PC-9 (cell line): Measurements from ENCODE around the gene PGA5. TPM values are rescaled to one million over a fixed set of nuclear protein-coding genes. Genes with fewer than 3 reads are reported as not detected.

Source experiments
- BruUV-seq: library from RNA; stranded (reverse); fragments of 400-500 nt; replicated peaks from 2 replicates; lab custom pipeline; 2021; lab: Mats Ljungman, UMichigan
- CTCF ChIA-PET: fragments of 300-600 bp; sonication (Branson Sonifier 250); formaldehyde crosslinking; loops from one replicate; lab custom pipeline; 2022; ENCODE audit warnings: antibody characterized with exemption; lab: Charles Lee
- POLR2A ChIA-PET: fragments of 300-600 bp; sonication (Branson Sonifier 250); formaldehyde crosslinking; loops from one replicate; lab custom pipeline; 2022; ENCODE audit warnings: antibody characterized with exemption; ENCODE audit not compliant: unreplicated experiment; lab: Charles Lee
- DNase-seq, 2 experiments: peaks; one replicate each; pipeline versions ENCODE4 v3.0.0 to v3.0.0-alpha.2; 2015 to 2022; ENCODE audit warnings: mixed read lengths in 1 of 2
- H2AFZ ChIP-seq: fragments of 200-600 bp; sonication (generic); 2 replicates; pipeline ENCODE4 v1.8.1; 2017; ENCODE audit warnings: antibody characterized with exemption
- H3F3A ChIP-seq: fragments of 200-600 bp; sonication (generic); 2 replicates; pipeline ENCODE4 v1.8.1; 2017; ENCODE audit warnings: antibody characterized with exemption, mild to moderate bottlenecking, low read depth; ENCODE audit not compliant: insufficient read depth
- H3K27ac ChIP-seq: fragments of 200-600 bp; sonication (generic); 2 replicates; pipeline ENCODE4 v1.6.1; 2016; ENCODE audit warnings: mixed run types
- H3K27me3 ChIP-seq: fragments of 200-600 bp; sonication (generic); 2 replicates; pipeline ENCODE4 v1.6.1; 2016; ENCODE audit warnings: low read depth, mixed run types; ENCODE audit not compliant: insufficient read depth
- H3K36me3 ChIP-seq: fragments of 200-600 bp; sonication (generic); 2 replicates; pipeline ENCODE4 v1.6.1; 2016; ENCODE audit warnings: low read depth, mixed run types
- H3K4me1 ChIP-seq: fragments of 200-600 bp; sonication (generic); replicated peaks from 2 replicates; pipeline ENCODE4 v1.6.1; 2016; ENCODE audit warnings: mixed run types; ENCODE audit not compliant: insufficient read depth
- H3K4me2 ChIP-seq: fragments of 200-600 bp; sonication (generic); 2 replicates; pipeline ENCODE4 v1.6.1; 2017; ENCODE audit warnings: mixed run types
- H3K4me3 ChIP-seq: fragments of 200-600 bp; sonication (generic); 2 replicates; pipeline ENCODE4 v1.6.1; 2016; ENCODE audit warnings: mixed run types
- H3K79me2 ChIP-seq: fragments of 200-600 bp; sonication (generic); 2 replicates; pipeline ENCODE4 v1.6.1; 2017; ENCODE audit warnings: low read depth, mixed run types
- H3K9me2 ChIP-seq: fragments of 200-600 bp; sonication (generic); 2 replicates; pipeline ENCODE4 v1.8.1; 2017; ENCODE audit warnings: mild to moderate bottlenecking; ENCODE audit not compliant: insufficient read depth
- H3K9me3 ChIP-seq: fragments of 200-600 bp; sonication (generic); 2 replicates; pipeline ENCODE4 v1.8.1; 2016; ENCODE audit warnings: low read depth; ENCODE audit not compliant: insufficient read depth
- H4K20me1 ChIP-seq: fragments of 200-600 bp; sonication (generic); 2 replicates; pipeline ENCODE4 v1.8.1; 2017; ENCODE audit not compliant: insufficient read depth
- EZH2 ChIP-seq: fragments of 200-600 bp; sonication (generic); IDR thresholded peaks from 2 replicates; pipeline ENCODE4 v1.8.0; 2017; ENCODE audit warnings: antibody characterized with exemption, low read depth
- intact Hi-C: fragments of 100-400 bp; cut with micrococcal nuclease; formaldehyde crosslinking; loops from one replicate; pipeline ENCODE4 v1.10.0; 2022; ENCODE audit not compliant: unreplicated experiment
- total RNA-seq: library from RNA; stranded (reverse); gene quantifications from 2 replicates; pipeline ENCODE4 v1.2.3, GENCODE V29; 2021
- TF ChIP-seq, protein P1 (sequence below): fragments of 200-600 bp; sonication (generic); conservative IDR thresholded peaks from 2 replicates; pipeline ENCODE4 v1.6.1; 2017; ENCODE audit warnings: mixed run types, antibody characterized with exemption, mild to moderate bottlenecking, moderate library complexity

The PGA5 gene
- total RNA-seq, 1 experiment from 2014 or later, result not detected

DNA sequence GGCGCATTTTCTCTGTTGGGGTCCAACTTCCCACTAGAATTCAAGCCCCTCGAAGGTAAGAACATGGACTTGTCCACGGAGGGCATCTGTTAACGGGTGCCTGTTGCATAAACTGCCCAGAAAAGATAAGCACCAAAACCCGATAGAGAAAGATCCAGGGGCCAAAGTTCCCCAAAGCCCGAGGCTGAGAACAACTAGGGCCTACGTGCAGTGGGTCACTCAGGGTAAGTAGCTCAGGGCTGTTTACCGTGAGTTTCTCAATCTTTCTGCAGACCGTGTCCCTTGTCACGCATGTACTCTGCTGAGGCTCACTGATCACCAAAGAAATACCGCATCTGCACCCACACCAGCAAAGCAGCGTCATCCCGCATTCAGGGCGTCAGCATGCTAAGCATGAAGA lies 24.4 kb downstream of the PGA5 start:
- Histone ChIP-seq H3K36me3 (no peaks in the 10 kb centered on the region), H3K9me3 (no peaks in the 10 kb centered on the region), H3K4me1 (0 out of 2 replicates have a peak, but pooled peaks cover 5% of the 10 kb centered on the region), H3K27ac (no peak overlapping the region), H3F3A (no peaks in the 10 kb centered on the region; the same call in 1 of the 2 replicates), H2AFZ (no peak overlapping the region), H3K9me2 (no peaks in the 10 kb centered on the region), H3K4me2 (no peak overlapping the region), H3K79me2 (no peaks in the 10 kb centered on the region), H4K20me1 (no peaks in the 10 kb centered on the region; the same call in 1 of the 2 replicates), H3K27me3 (peaks cover 16% of the 10 kb centered on the region), H3K4me3 (no peak overlapping the region)
- TF ChIP-seq EZH2, result no peak
- TF ChIP-seq, protein P1, sequence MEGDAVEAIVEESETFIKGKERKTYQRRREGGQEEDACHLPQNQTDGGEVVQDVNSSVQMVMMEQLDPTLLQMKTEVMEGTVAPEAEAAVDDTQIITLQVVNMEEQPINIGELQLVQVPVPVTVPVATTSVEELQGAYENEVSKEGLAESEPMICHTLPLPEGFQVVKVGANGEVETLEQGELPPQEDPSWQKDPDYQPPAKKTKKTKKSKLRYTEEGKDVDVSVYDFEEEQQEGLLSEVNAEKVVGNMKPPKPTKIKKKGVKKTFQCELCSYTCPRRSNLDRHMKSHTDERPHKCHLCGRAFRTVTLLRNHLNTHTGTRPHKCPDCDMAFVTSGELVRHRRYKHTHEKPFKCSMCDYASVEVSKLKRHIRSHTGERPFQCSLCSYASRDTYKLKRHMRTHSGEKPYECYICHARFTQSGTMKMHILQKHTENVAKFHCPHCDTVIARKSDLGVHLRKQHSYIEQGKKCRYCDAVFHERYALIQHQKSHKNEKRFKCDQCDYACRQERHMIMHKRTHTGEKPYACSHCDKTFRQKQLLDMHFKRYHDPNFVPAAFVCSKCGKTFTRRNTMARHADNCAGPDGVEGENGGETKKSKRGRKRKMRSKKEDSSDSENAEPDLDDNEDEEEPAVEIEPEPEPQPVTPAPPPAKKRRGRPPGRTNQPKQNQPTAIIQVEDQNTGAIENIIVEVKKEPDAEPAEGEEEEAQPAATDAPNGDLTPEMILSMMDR, result no peak
- intact Hi-C loops, result no loop called here
- CTCF ChIA-PET, result no interaction called here
- POLR2A ChIA-PET, result no interaction called here
- DNase-seq, result no peak
- BruUV-seq, result no TSS peak

DNA sequence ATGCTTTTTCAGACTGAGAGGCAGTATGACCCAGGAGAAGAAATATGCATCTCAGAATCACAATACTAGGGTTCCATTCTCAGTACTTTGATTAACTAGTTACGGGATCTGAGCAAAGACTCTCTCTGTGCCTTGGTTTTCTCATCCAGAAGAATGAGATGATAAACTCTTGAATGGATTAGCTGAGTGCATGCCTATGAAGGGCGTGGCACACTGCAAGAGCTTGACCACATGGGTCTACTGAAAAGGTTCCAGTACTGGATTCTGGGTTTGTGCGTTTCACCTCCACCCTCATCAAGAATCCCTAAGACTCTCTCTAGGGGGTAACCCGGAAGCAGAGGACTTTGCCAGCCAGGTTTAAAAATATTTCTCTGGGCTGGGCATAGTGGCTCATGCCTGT lies 25.6 kb downstream of the PGA5 start:
- BruUV-seq, result no TSS peak
- Histone ChIP-seq H3K4me1 (0 out of 2 replicates have a peak, but pooled peaks cover 5% of the 10 kb centered on the region), H3K4me3 (no peak overlapping the region), H3K36me3 (no peaks in the 10 kb centered on the region), H2AFZ (no peak overlapping the region), H3K9me3 (no peaks in the 10 kb centered on the region), H4K20me1 (no peaks in the 10 kb centered on the region; the same call in 1 of the 2 replicates), H3K9me2 (no peaks in the 10 kb centered on the region), H3K79me2 (no peaks in the 10 kb centered on the region), H3K4me2 (no peak overlapping the region), H3K27ac (no peak overlapping the region), H3F3A (no peaks in the 10 kb centered on the region), H3K27me3 (peaks cover 14% of the 10 kb centered on the region)
- DNase-seq, result peak; percentile 36 to 38
- POLR2A ChIA-PET, result interaction anchor here (0.6 kb wide), 1 partner anchor 95 kb away, joined by 3 read pairs; the partner anchor contains the start of gene TMEM138
- intact Hi-C loops, result no loop called here
- CTCF ChIA-PET, result interaction anchor here (0.6 kb wide), 1 partner anchor 143 kb away, joined by 3 read pairs; no protein-coding TSS in a partner anchor
- TF ChIP-seq, protein P1, result no peak

GRCh38 chr11:61267437-61267841 lies 26.5 kb downstream of the PGA5 start:
- Histone ChIP-seq H3K27me3 (peaks cover 7% of the 10 kb centered on the region; the same call in 1 of the 2 replicates), H3K9me2 (no peaks in the 10 kb centered on the region), H3F3A (peaks cover 2% of the 10 kb centered on the region; the same call in 1 of the 2 replicates), H3K4me1 (0 out of 2 replicates have a peak, but pooled peaks cover 5% of the 10 kb centered on the region), H3K4me2 (no peak overlapping the region), H3K36me3 (no peaks in the 10 kb centered on the region), H3K79me2 (no peaks in the 10 kb centered on the region), H3K9me3 (no peaks in the 10 kb centered on the region), H3K27ac (no peak overlapping the region), H4K20me1 (no peaks in the 10 kb centered on the region; the same call in none of the 2 replicates), H3K4me3 (no peak overlapping the region), H2AFZ (no peak overlapping the region)
- ChIA-PET POLR2A (no interaction called here), CTCF (no interaction called here)
- intact Hi-C loops, result no loop called here
- TF ChIP-seq, protein P1, result no peak
- TF ChIP-seq EZH2, result no peak
- BruUV-seq, result no TSS peak
- DNase-seq, result peak in 1 of 2 experiments; percentile 31
